Ishikawa (cell line): Measurements from ENCODE around the gene RPS6KA2.
A peak's percentile ranks its signal among the peaks of the same experiment; 100 is the strongest.

Source experiments
- CEBPB ChIP-seq: IDR thresholded peaks from 2 replicates; pipeline ENCODE4 v1.6.1; 2012
- CREB1 ChIP-seq: IDR thresholded peaks from 2 replicates; pipeline ENCODE4 v1.6.1; 2012; ENCODE audit warnings: low read depth
- EGR1 ChIP-seq: IDR thresholded peaks from 2 replicates; pipeline ENCODE4 v1.6.1; 2012
- EP300 ChIP-seq: IDR thresholded peaks from 2 replicates; pipeline ENCODE4 v1.6.1; 2012; ENCODE audit warnings: borderline replicate concordance
- FOXM1 ChIP-seq: IDR thresholded peaks from 2 replicates; pipeline ENCODE4 v1.6.1; 2012; ENCODE audit warnings: low read depth, borderline replicate concordance
- MAX ChIP-seq: IDR thresholded peaks from 2 replicates; pipeline ENCODE4 v1.6.1; 2012
- NFIC ChIP-seq: IDR thresholded peaks from 2 replicates; pipeline ENCODE4 v1.6.1; 2012
- RAD21 ChIP-seq: IDR thresholded peaks from 2 replicates; pipeline ENCODE4 v1.6.1; 2012; ENCODE audit warnings: low read depth
- TAF1 ChIP-seq: IDR thresholded peaks from 2 replicates; pipeline ENCODE4 v1.6.1; 2012; ENCODE audit warnings: low read depth, mild to moderate bottlenecking
- TCF12 ChIP-seq: IDR thresholded peaks from 2 replicates; pipeline ENCODE4 v1.6.1; 2012; ENCODE audit warnings: low read depth
- TEAD4 ChIP-seq: IDR thresholded peaks from 2 replicates; pipeline ENCODE4 v1.6.1; 2012
- USF1 ChIP-seq: IDR thresholded peaks from 2 replicates; pipeline ENCODE4 v1.6.1; 2012
- YY1 ChIP-seq: IDR thresholded peaks from 2 replicates; pipeline ENCODE4 v1.6.1; 2012; ENCODE audit warnings: low read depth
- ZBTB7A ChIP-seq: IDR thresholded peaks from 2 replicates; pipeline ENCODE4 v1.6.1; 2012; ENCODE audit warnings: low read depth
- TF ChIP-seq, protein P1 (sequence below): IDR thresholded peaks from 2 replicates; pipeline ENCODE4 v1.6.1; 2012; ENCODE audit warnings: low read depth, mild to moderate bottlenecking

Gene RPS6KA2

DNA sequence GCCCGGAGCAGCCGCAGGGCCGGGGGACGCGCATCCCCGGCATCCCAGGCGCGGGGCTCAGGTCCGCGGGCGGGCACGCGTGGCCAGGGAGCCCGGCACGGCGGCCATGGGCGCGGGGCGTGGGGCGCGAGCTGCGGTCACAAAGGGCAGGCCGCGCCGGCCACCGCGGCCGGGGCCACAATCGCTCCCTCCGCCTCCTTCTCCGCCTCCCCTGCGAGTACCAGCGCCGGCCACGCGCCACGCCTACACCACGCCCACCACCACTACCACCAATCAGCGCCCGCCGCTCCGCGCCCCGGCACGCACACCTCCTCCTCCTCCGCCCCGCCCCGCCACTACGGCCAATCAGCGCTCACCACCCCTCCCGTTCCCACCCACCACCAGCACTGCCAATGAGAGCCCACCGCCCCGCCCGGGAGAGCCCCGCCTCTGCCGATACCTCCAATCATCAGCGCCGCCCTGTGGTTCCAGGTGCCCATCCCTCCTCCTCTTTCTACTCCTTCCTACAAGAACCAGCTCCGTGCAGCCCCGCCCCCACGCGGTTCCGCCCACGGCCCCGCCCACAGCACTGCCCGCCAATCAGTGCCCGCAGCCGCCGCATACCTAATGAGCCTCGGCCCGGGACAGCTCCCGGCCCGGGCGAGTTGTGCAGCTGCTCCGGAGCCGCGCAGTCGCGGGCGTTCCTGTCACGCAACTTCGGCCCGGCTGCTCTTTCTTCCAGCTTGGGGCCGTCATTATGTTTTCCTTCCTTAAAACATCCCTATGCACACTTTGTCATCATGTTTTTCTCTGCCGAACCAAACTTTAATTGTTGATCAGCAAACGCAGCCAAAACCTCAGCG is at the start of gene RPS6KA2:
RPS6KA2 (minus strand) TSS at position 219 of the 842 bp plus-strand sequence. CDS start 232 bp downstream, outside the sequence.
- TF ChIP-seq TAF1, result peak; percentile 82
- no peak for TF ChIP-seq ZBTB7A
- no peak for TF ChIP-seq FOXM1
- no peak for TF ChIP-seq NFIC
- TF ChIP-seq RAD21, result no peak
- TF ChIP-seq USF1, result peak; percentile 42; the same call in 1 of the 2 replicates
- TF ChIP-seq TCF12, result no peak; the same call in 1 of the 2 replicates
- TF ChIP-seq CREB1, result no peak
- TF ChIP-seq, protein P1, sequence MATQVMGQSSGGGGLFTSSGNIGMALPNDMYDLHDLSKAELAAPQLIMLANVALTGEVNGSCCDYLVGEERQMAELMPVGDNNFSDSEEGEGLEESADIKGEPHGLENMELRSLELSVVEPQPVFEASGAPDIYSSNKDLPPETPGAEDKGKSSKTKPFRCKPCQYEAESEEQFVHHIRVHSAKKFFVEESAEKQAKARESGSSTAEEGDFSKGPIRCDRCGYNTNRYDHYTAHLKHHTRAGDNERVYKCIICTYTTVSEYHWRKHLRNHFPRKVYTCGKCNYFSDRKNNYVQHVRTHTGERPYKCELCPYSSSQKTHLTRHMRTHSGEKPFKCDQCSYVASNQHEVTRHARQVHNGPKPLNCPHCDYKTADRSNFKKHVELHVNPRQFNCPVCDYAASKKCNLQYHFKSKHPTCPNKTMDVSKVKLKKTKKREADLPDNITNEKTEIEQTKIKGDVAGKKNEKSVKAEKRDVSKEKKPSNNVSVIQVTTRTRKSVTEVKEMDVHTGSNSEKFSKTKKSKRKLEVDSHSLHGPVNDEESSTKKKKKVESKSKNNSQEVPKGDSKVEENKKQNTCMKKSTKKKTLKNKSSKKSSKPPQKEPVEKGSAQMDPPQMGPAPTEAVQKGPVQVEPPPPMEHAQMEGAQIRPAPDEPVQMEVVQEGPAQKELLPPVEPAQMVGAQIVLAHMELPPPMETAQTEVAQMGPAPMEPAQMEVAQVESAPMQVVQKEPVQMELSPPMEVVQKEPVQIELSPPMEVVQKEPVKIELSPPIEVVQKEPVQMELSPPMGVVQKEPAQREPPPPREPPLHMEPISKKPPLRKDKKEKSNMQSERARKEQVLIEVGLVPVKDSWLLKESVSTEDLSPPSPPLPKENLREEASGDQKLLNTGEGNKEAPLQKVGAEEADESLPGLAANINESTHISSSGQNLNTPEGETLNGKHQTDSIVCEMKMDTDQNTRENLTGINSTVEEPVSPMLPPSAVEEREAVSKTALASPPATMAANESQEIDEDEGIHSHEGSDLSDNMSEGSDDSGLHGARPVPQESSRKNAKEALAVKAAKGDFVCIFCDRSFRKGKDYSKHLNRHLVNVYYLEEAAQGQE, result peak; percentile 34; the same call in 1 of the 2 replicates
- TF ChIP-seq CEBPB, result no peak
- no peak for TF ChIP-seq TEAD4
- 0 out of 2 replicates have a peak, but pooled peaks have one; percentile 34 for TF ChIP-seq EGR1
- no peak; the same call in 1 of the 2 replicates for TF ChIP-seq MAX
- no peak for TF ChIP-seq EP300
- peak; percentile 70; the same call in 1 of the 2 replicates for TF ChIP-seq YY1

GRCh38 chr6:166676270-166676860 is 49.3 kb upstream of the RPS6KA2 start:
- TF ChIP-seq FOXM1, result no peak

- TF ChIP-seq CREB1 (no peak), FOXM1 (no peak), NFIC (no peak), TAF1 (no peak), ZBTB7A (no peak), CEBPB (no peak), MAX (no peak), EP300 (no peak), TCF12 (no peak), TEAD4 (no peak), YY1 (no peak), RAD21 (no peak)
- TF ChIP-seq, protein P1, result no peak
These were observed 48.7 kb upstream of the RPS6KA2 start for GRCh38 chr6:166675736-166676135.

GRCh38 chr6:166673309-166673708 is 46.3 kb upstream of the RPS6KA2 start:
- no peak for TF ChIP-seq TAF1
- TF ChIP-seq NFIC, result no peak
- no peak for TF ChIP-seq TEAD4
- no peak for TF ChIP-seq ZBTB7A
- TF ChIP-seq USF1, result no peak
- TF ChIP-seq EP300, result no peak
- no peak for TF ChIP-seq TCF12

GRCh38 chr6:166672624-166673206 is 45.7 kb upstream of the RPS6KA2 start:
- TF ChIP-seq YY1, result no peak
- TF ChIP-seq CEBPB, result no peak
- TF ChIP-seq USF1, result no peak
- TF ChIP-seq MAX, result no peak
- TF ChIP-seq NFIC, result no peak
- TF ChIP-seq RAD21, result no peak
- TF ChIP-seq TAF1, result no peak
- no peak for TF ChIP-seq TEAD4
- TF ChIP-seq TCF12, result no peak
- TF ChIP-seq EP300, result no peak
- no peak for TF ChIP-seq EGR1
